Sigmoid colon (tissue), 4 donors: ENCODE measurements around the gene HTATIP2.

Experiments
- POLR2A ChIP-seq, 2 donors: fragments of 450-650 bp; IDR thresholded peaks; one replicate each; pipeline ENCODE4 v1.6.1; 2016; ENCODE audit warnings: antibody characterized with exemption in 2 of 2, mild to moderate bottlenecking in 2 of 2, moderate library complexity in 2 of 2
- POLR2AphosphoS5 ChIP-seq, 4 donors: sonication (generic); formaldehyde crosslinking; IDR thresholded peaks; one replicate each; pipeline ENCODE4 v1.6.1; 2017; ENCODE audit warnings: antibody characterized with exemption in 4 of 4
- TF ChIP-seq, protein P1 (sequence below), 4 experiments: fragments of 450-650 bp in 3 of 4; fragments of 200-600 bp in 1 of 4; IDR thresholded peaks; one replicate each; pipeline ENCODE4 v1.5.1; 2016 to 2019; ENCODE audit warnings: antibody characterized with exemption in 4 of 4, mild to moderate bottlenecking in 3 of 4, moderate library complexity in 2 of 4

DNA sequence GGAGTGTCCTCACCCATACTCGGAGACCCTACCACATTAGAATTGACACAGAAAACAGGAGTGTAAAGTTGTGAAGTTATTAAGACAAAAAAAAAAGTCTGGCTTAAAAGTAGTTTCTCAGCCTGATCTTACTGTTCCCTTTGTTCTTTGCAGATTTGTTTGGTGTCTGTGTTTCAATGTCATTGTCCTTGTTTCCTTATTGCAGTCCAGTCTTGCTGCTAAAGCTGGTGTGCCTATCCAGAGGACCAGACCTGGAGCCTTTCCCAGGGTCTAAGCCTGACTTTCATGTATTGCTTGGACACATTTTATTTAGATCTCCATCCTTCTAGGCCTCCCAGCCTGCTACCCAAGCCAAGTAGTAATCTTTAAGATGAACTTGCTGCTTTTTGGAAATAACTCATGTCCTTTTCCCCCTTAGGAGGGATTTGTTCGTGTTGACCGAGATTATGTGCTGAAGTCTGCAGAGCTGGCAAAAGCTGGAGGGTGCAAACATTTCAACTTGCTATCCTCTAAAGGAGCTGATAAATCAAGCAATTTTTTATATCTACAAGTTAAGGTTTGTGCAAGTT lies 12.7 kb downstream of the HTATIP2 start:
- TF ChIP-seq POLR2A (IDR thresholded peaks at IDR 0.05) = no peak
- TF ChIP-seq, protein P1, sequence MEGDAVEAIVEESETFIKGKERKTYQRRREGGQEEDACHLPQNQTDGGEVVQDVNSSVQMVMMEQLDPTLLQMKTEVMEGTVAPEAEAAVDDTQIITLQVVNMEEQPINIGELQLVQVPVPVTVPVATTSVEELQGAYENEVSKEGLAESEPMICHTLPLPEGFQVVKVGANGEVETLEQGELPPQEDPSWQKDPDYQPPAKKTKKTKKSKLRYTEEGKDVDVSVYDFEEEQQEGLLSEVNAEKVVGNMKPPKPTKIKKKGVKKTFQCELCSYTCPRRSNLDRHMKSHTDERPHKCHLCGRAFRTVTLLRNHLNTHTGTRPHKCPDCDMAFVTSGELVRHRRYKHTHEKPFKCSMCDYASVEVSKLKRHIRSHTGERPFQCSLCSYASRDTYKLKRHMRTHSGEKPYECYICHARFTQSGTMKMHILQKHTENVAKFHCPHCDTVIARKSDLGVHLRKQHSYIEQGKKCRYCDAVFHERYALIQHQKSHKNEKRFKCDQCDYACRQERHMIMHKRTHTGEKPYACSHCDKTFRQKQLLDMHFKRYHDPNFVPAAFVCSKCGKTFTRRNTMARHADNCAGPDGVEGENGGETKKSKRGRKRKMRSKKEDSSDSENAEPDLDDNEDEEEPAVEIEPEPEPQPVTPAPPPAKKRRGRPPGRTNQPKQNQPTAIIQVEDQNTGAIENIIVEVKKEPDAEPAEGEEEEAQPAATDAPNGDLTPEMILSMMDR (IDR thresholded peaks at IDR 0.05) = no peak
- no peak for TF ChIP-seq POLR2AphosphoS5 (IDR thresholded peaks at IDR 0.05)
